Skeletal muscle satellite cell (primary cell): ENCODE measurements around the gene IL22. TPM values are rescaled to one million over a fixed set of nuclear protein-coding genes. Genes with fewer than 3 reads are reported as not detected.

Experiments used
- H3K27me3 ChIP-seq: 2 replicates; pipeline ENCODE4 v1.7.0; 2013; ENCODE audit warnings: low read length; ENCODE audit not compliant: control insufficient read depth, insufficient read depth
- H3K36me3 ChIP-seq: 2 replicates; pipeline ENCODE4 v1.7.0; 2013; ENCODE audit warnings: mild to moderate bottlenecking, control low read depth, low read length; ENCODE audit not compliant: insufficient read depth
- H3K4me1 ChIP-seq: 2 replicates; pipeline ENCODE4 v1.7.0; 2013; ENCODE audit warnings: low read length; ENCODE audit not compliant: control insufficient read depth, insufficient read depth
- H3K4me2 ChIP-seq: 2 replicates; pipeline ENCODE4 v1.7.0; 2013; ENCODE audit warnings: mild to moderate bottlenecking, low read length
- H3K4me3 ChIP-seq: 2 replicates; pipeline ENCODE4 v1.7.0; 2013; ENCODE audit warnings: low read length
- H3K9ac ChIP-seq: 2 replicates; pipeline ENCODE4 v1.7.0; 2013; ENCODE audit warnings: mild to moderate bottlenecking, low read depth, low read length, moderate library complexity
- H3K9me3 ChIP-seq: replicated peaks from 2 replicates; pipeline ENCODE4 v1.7.0; 2013; ENCODE audit warnings: mild to moderate bottlenecking, control low read depth, low read length
- total RNA-seq: library from RNA; depleted of rRNA; stranded (reverse); fragments of >200 nt; gene quantifications from 2 replicates; pipeline ENCODE4 v1.2.3, GENCODE V29; 2012; rRNA removed

Gene IL22
- not detected in 2 replicates for total RNA-seq

- H3K36me3 ChIP-seq = no peaks in the 10 kb centered on the region
- no peaks in the 10 kb centered on the region for H3K4me1 ChIP-seq
- no peak within 1 kb of the TSS for H3K4me2 ChIP-seq
Measured at GRCh38 chr12:68253504-68253903, at the start of gene IL22. Gene IL22, minus strand, starts transcription at chr12:68253604. Its CDS starts 156 bp downstream, at chr12:68253448.

GRCh38 chr12:68297929-68298328 is 44.5 kb upstream of the IL22 start:
- Histone ChIP-seq H3K36me3 (no peaks in the 10 kb centered on the region), H3K9ac (no peak overlapping the region), H3K4me1 (no peaks in the 10 kb centered on the region), H3K9me3 (no peaks in the 10 kb centered on the region), H3K4me2 (no peak overlapping the region), H3K4me3 (no peak overlapping the region), H3K27me3 (no peaks in the 10 kb centered on the region)

More at GRCh38 chr12:68253504-68253903, at the start of gene IL22:
- Histone ChIP-seq H3K4me3 (no peak within 1 kb of the TSS), H3K9me3 (no peaks in the 10 kb centered on the region), H3K9ac (no peak within 1 kb of the TSS), H3K27me3 (peaks cover 19% of the 10 kb centered on the region)

- Histone ChIP-seq H3K9ac (no peak overlapping the region), H3K36me3 (no peaks in the 10 kb centered on the region), H3K4me1 (no peaks in the 10 kb centered on the region), H3K4me3 (no peak overlapping the region), H3K27me3 (no peaks in the 10 kb centered on the region), H3K4me2 (no peak overlapping the region), H3K9me3 (no peaks in the 10 kb centered on the region)
Measured at GRCh38 chr12:68294251-68294650, 40.8 kb upstream of the IL22 start.

- no peaks in the 10 kb centered on the region for H3K36me3 ChIP-seq
- no peak overlapping the region for H3K4me3 ChIP-seq
- no peaks in the 10 kb centered on the region for H3K9me3 ChIP-seq
- H3K27me3 ChIP-seq = no peaks in the 10 kb centered on the region
- H3K4me1 ChIP-seq = no peaks in the 10 kb centered on the region
- no peak overlapping the region for H3K4me2 ChIP-seq
- H3K9ac ChIP-seq = no peak overlapping the region
Measured at GRCh38 chr12:68293347-68293746, 39.9 kb upstream of the IL22 start.

GRCh38 chr12:68292151-68292943 is 38.9 kb upstream of the IL22 start:
- no peak overlapping the region for H3K4me2 ChIP-seq
- H3K36me3 ChIP-seq = no peaks in the 10 kb centered on the region
- no peak overlapping the region for H3K9ac ChIP-seq
- H3K9me3 ChIP-seq = no peaks in the 10 kb centered on the region
- no peak overlapping the region for H3K4me3 ChIP-seq
- H3K4me1 ChIP-seq = no peaks in the 10 kb centered on the region
- H3K27me3 ChIP-seq = no peaks in the 10 kb centered on the region

GRCh38 chr12:68291396-68292036 is 38.1 kb upstream of the IL22 start:
- no peak overlapping the region for H3K4me3 ChIP-seq
- H3K27me3 ChIP-seq = no peaks in the 10 kb centered on the region
- H3K9me3 ChIP-seq = no peaks in the 10 kb centered on the region
- H3K9ac ChIP-seq = no peak overlapping the region
- no peaks in the 10 kb centered on the region for H3K4me1 ChIP-seq
- H3K4me2 ChIP-seq = no peak overlapping the region
- H3K36me3 ChIP-seq = no peaks in the 10 kb centered on the region

GRCh38 chr12:68290126-68290525 is 36.7 kb upstream of the IL22 start:
- Histone ChIP-seq H3K36me3 (no peaks in the 10 kb centered on the region), H3K4me1 (no peaks in the 10 kb centered on the region), H3K4me2 (no peak overlapping the region), H3K27me3 (no peaks in the 10 kb centered on the region), H3K9ac (no peak overlapping the region), H3K4me3 (no peak overlapping the region), H3K9me3 (no peaks in the 10 kb centered on the region)

GRCh38 chr12:68287106-68287505 is 33.7 kb upstream of the IL22 start:
- no peak overlapping the region for H3K4me2 ChIP-seq
- no peaks in the 10 kb centered on the region for H3K36me3 ChIP-seq
- no peak overlapping the region for H3K9ac ChIP-seq
- no peaks in the 10 kb centered on the region for H3K9me3 ChIP-seq
- no peaks in the 10 kb centered on the region for H3K27me3 ChIP-seq
- H3K4me3 ChIP-seq = no peak overlapping the region
- H3K4me1 ChIP-seq = no peaks in the 10 kb centered on the region

GRCh38 chr12:68286396-68286795 is 33.0 kb upstream of the IL22 start:
- no peak overlapping the region for H3K9ac ChIP-seq
- H3K27me3 ChIP-seq = no peaks in the 10 kb centered on the region
- no peaks in the 10 kb centered on the region for H3K4me1 ChIP-seq
- no peak overlapping the region for H3K4me2 ChIP-seq
- no peaks in the 10 kb centered on the region for H3K9me3 ChIP-seq
- H3K4me3 ChIP-seq = no peak overlapping the region
- no peaks in the 10 kb centered on the region for H3K36me3 ChIP-seq

GRCh38 chr12:68285541-68285940 is 32.1 kb upstream of the IL22 start:
- no peaks in the 10 kb centered on the region for H3K36me3 ChIP-seq
- H3K4me2 ChIP-seq = no peak overlapping the region
- no peaks in the 10 kb centered on the region for H3K27me3 ChIP-seq
- no peaks in the 10 kb centered on the region for H3K4me1 ChIP-seq
- H3K9me3 ChIP-seq = no peaks in the 10 kb centered on the region
- no peak overlapping the region for H3K4me3 ChIP-seq
- no peak overlapping the region for H3K9ac ChIP-seq

GRCh38 chr12:68281322-68282077 is 28.1 kb upstream of the IL22 start:
- H3K4me2 ChIP-seq = no peak overlapping the region
- no peak overlapping the region for H3K9ac ChIP-seq
- no peaks in the 10 kb centered on the region for H3K4me1 ChIP-seq

More at GRCh38 chr12:68281322-68282077, 28.1 kb upstream of the IL22 start:
- no peaks in the 10 kb centered on the region for H3K27me3 ChIP-seq
- no peaks in the 10 kb centered on the region for H3K36me3 ChIP-seq
- H3K4me3 ChIP-seq = no peak overlapping the region
- H3K9me3 ChIP-seq = no peaks in the 10 kb centered on the region
